ENCODE measurements around the gene GGCX. TPM values are rescaled to one million over a fixed set of nuclear protein-coding genes. Genes with fewer than 3 reads are reported as not detected.
"Not testable (repeated sequence)": the region's sequence is repeated elsewhere in the genome, so short reads cannot be mapped to it uniquely, and the experiment has no call there.

Gene GGCX
- total and polyA plus RNA-seq, 7 donors, result 19.0 to 35.6 (median 22.3) TPM

DNA sequence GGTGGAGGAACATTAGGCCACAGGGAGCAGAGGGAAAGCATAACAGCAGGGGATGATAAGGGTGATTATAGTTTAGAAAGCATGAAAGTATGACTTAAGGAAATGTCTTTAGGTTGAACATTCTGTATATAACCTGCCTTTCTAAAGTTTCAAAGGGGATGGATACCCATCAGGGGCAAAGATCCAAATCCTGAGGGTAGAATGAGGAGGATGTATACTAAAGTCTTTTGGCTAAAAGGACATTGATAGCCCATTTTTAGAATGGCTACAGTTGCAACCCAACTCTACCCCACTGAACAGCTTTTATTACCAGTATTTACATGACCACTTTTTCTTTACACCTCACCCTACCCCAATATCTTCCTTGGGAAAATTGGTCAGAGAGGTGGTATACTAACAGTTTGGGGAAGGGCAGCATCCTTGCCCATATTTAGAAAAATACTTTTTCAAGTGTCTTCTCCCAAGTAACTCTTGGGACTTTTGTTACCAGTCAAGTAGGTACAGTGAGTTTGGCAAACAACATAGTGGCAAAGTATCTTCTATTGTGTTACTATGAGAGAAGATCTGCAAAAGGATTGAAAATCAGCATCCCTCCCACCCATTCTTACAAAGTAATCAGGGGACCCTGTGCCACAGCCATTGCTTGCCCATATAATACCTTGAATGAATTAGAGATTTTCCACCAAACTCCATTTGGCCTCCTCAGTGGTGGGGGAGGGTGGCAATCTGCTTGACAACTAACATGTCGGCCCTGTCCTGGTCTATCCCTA is 14.0 kb downstream of the GGCX start:
- Histone ChIP-seq H3K4me1 (peaks cover 48% of the 10 kb centered on the region), H3K9me3 (no peaks in the 10 kb centered on the region), H3K27ac (peak overlapping the region; percentile 84), H3K36me3 (ENCODE audit: insufficient read depth in 1 of 2, low read depth in 1 of 2) (peaks cover 3 to 84% of the 10 kb centered on the region in 2 donors), H3K27me3 (ENCODE audit: insufficient read depth in 3 of 3, low read length in 2 of 3) (no peaks in the 10 kb centered on the region), H3K4me3 (no peak overlapping the region)
- TF ChIP-seq, protein P1, sequence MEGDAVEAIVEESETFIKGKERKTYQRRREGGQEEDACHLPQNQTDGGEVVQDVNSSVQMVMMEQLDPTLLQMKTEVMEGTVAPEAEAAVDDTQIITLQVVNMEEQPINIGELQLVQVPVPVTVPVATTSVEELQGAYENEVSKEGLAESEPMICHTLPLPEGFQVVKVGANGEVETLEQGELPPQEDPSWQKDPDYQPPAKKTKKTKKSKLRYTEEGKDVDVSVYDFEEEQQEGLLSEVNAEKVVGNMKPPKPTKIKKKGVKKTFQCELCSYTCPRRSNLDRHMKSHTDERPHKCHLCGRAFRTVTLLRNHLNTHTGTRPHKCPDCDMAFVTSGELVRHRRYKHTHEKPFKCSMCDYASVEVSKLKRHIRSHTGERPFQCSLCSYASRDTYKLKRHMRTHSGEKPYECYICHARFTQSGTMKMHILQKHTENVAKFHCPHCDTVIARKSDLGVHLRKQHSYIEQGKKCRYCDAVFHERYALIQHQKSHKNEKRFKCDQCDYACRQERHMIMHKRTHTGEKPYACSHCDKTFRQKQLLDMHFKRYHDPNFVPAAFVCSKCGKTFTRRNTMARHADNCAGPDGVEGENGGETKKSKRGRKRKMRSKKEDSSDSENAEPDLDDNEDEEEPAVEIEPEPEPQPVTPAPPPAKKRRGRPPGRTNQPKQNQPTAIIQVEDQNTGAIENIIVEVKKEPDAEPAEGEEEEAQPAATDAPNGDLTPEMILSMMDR (IDR thresholded peaks at IDR 0.05), result no peak
- WGBS, 3 donors, result 61 to 78% (median 69%) methylated on average over 1 of the region's 1 CpG
- intact Hi-C loops (cut with DNase I), result no loop called here
- DNase-seq (no peak), ATAC-seq (peak in 2 of 4 donors; percentile 5 to 9)

DNA sequence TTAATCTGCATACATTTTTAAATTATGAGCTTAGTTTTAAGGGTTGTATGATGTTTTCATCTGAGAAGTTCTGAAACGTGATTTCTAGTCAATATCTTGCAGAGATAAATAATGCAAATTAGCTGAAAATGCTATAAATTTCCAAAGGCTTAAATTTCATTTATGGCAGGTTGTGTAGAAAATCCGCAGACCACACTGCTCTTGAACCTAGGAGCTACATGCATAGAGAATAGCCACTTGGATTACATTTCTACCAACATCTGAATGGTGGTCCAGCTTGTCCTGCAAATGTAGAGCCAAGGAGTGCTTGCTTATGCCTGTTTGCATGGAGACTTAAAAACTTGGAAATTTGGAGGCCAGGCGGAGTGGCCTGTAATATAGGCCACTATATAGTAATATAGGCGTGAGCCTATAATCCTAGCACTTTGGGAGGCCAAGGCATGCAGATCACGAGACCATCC is 15.5 kb downstream of the GGCX start:
- Histone ChIP-seq H3K27ac (peak overlapping the region; percentile 84), H3K27me3 (ENCODE audit: insufficient read depth in 3 of 3, low read length in 2 of 3) (no peaks in the 10 kb centered on the region), H3K9me3 (no peaks in the 10 kb centered on the region), H3K4me3 (no peak overlapping the region), H3K36me3 (ENCODE audit: insufficient read depth in 1 of 2, low read depth in 1 of 2) (peaks cover 14 to 87% of the 10 kb centered on the region in 2 donors), H3K4me1 (peaks cover 63% of the 10 kb centered on the region)
- ATAC-seq, result peak in 1 of 4 donors; percentile 1
- intact Hi-C loops (cut with DNase I), result no loop called here
- TF ChIP-seq, protein P1 (IDR thresholded peaks at IDR 0.05), result no peak
- 54 to 79% (median 54%) methylated on average over 5 of the region's 5 CpGs for WGBS, 3 donors
- DNase-seq, result no peak

DNA sequence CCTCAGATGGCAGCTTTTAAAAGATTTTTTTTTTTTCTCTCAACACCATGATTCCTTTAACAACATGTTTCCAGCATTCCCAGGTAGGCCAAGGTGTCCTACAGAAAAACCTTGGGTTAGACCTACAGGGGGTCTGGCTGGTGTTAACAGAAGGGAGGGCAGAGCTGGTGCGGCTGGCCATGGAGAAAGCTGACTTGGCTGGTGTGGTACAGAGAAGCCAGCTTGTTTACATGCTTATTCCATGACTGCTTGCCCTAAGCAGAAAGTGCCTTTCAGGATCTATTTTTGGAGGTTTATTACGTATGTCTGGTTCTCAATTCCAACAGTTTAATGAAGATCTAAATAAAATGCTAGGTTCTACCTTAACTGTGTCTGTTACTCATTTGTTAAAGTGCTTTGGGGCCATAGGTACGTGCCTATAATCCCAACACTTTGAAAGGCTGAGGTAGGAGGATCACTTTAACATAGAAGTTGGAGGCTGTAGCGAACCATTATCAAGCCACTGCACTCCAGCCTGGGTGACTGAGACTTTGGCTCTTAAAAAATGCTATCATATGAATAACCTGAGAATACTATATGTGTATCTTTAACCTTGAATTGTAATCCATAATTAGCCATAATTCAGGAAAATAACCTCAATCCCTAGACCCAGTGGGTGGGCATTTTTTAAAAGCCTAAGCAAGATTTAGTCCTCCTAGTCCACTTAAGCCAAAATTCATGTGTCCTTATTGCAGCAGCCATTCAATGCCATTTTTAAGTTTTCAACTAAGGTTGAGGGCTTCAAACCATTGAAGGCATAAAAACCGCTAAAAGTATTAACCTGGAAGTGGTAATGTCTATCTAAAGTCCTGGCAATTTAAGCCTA is 16.1 kb downstream of the GGCX start:
- intact Hi-C loops (cut with DNase I), result not testable (repeated sequence)
- H3K27ac ChIP-seq, result peak overlapping the region; percentile 84
- 36 to 65% (median 51%) methylated on average over 5 of the region's 5 CpGs for WGBS, 3 donors

DNA sequence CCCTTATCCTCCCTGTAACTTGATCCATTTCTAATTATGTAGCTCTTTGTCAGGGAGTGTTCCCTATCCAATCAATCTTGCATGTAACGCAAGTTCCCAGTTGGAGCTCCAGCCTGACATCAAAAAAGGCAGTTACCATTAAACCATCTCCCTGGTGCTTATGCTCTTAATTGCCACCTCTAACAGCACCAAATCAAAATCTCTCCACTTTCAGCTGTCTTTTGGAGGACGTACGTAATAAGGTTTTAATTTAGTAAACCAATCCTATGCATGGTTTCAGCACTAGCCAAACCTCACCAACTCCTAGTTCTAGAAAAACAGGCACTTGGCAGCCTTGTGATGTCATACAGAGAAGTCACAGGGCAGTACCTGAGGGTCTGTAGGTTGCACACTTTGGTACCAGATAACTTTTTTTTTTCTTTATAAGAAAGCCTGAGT is 17.0 kb downstream of the GGCX start:
- WGBS, 3 donors, result 23 to 32% (median 25%) methylated on average over 3 of the region's 3 CpGs

More for the DNA sequence above, 16.1 kb downstream of the GGCX start:
- not testable (repeated sequence) for H3K9me3 ChIP-seq; DNase-seq; H3K27me3 ChIP-seq (ENCODE audit: insufficient read depth in 3 of 3, low read length in 2 of 3)
- H3K36me3 ChIP-seq (ENCODE audit: insufficient read depth in 1 of 2, low read depth in 1 of 2), result peaks cover 15 to 86% of the 10 kb centered on the region in 2 donors
- peak in 3 of 4 donors; percentile 12 to 57 (median 55) for ATAC-seq
- H3K4me3 ChIP-seq, result peak overlapping the region; percentile 9
- peaks cover 61% of the 10 kb centered on the region for H3K4me1 ChIP-seq

DNA sequence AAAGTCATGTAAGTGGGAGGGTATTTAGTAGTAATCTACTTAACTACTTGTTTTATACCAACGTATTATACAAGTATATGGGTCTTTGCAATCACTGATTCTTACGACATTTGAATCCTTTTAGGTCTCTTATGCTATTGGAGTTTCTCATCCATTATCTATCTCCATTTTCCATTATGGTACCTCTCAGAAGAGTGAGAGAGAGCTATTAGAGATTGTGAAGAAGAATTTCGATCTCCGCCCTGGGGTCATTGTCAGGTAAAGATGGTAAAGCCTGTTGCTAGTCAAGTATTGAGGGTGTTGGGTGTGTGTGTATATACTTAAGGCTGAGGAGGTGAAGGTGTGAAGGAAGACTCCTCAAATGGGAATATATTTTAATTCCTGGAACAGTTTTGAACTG is 18.5 kb downstream of the GGCX start:
- H3K9me3 ChIP-seq, result no peaks in the 10 kb centered on the region
- H3K27ac ChIP-seq, result peak overlapping the region; percentile 84
- TF ChIP-seq, protein P1 (IDR thresholded peaks at IDR 0.05), result no peak
- peaks cover 48% of the 10 kb centered on the region for H3K4me1 ChIP-seq
- 70 to 81% (median 73%) methylated on average over 4 of the region's 4 CpGs for WGBS, 3 donors
- no peaks in the 10 kb centered on the region for H3K27me3 ChIP-seq (ENCODE audit: insufficient read depth in 3 of 3, low read length in 2 of 3)
- no peak for ATAC-seq
- peaks cover 15 to 73% of the 10 kb centered on the region in 2 donors for H3K36me3 ChIP-seq (ENCODE audit: insufficient read depth in 1 of 2, low read depth in 1 of 2)
- no peak for DNase-seq
- peak overlapping the region; percentile 89 for H3K4me3 ChIP-seq
- intact Hi-C loops (cut with DNase I), result no loop called here

More for the DNA sequence above, 17.0 kb downstream of the GGCX start:
- Histone ChIP-seq H3K4me3 (peak overlapping the region; percentile 9), H3K36me3 (ENCODE audit: insufficient read depth in 1 of 2, low read depth in 1 of 2) (peaks cover 15 to 80% of the 10 kb centered on the region in 2 donors), H3K27ac (peak overlapping the region; percentile 84), H3K4me1 (peaks cover 54% of the 10 kb centered on the region)
- intact Hi-C loops (cut with DNase I); ATAC-seq; H3K9me3 ChIP-seq; H3K27me3 ChIP-seq (ENCODE audit: insufficient read depth in 3 of 3, low read length in 2 of 3); DNase-seq: not testable (repeated sequence)
